NCI-H526 treated with DMSO at 0.1 percent for 48 hours (cell line): ENCODE data around the gene ACE.

Experiments
- DNase-seq: peaks from one replicate; lab custom pipeline; 2025; lab: John Stamatoyannopoulos, UW

The ACE gene

GRCh38 chr17:63537991-63538692, 61.3 kb downstream of the ACE start:
- no peak for DNase-seq

DNA sequence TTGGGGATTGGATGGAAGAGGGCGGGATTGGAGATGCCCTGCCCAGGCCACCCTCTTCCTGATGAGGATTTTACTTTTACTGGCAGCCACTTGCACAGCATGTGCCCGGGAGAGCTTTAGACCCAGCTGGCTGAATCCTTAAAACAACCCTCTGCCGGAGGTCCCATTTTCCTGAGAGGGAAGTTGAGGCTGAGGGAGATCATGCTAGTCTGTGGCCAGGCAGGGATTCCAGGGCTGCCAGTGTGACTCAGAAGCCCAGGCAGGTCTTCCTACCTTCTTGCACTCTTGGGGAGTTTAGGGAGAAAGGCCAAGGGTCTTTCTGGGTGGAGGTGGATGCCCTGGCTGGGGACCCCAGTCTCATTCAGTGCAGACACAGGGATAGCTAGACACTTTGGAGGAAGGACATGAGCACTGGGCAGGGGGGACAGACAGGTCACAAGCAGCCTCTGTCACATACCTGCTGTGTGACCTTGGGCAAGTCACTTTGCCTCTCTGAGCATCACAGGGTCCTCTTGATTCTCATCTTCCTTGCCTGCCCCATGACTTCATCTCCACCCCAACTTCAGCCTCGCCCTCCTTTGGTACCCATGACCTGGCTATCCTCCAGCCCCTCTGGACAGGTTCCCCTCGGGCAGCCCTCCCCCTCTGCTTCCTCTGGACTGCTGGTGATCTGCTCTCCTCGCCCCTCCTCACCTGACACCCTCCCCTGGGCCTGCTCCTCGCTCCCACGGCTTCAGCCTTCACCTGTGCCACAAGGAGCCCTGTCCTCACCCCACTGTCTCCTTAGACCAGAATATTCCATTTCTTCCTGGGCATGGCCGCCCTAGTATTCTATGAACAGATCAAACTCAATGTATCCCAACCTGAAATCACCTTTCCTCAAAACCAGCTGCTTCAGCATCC, 62.1 kb downstream of the ACE start:
- DNase-seq, result no peak

GRCh38 chr17:63540590-63540989, 63.7 kb downstream of the ACE start:
- no peak for DNase-seq

DNA sequence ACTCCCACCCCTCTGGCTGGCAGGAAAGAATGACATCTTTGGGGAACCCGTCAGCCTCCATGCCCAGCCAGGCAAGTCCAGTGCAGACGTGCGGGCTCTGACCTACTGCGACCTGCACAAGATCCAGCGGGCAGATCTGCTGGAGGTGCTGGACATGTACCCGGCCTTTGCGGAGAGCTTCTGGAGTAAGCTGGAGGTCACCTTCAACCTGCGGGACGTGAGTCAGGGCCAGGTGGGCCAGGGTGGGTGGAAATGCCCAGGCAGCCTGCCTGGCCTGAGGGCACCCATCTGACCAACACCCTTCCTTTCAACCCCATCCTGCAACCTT, 65.3 kb downstream of the ACE start:
- DNase-seq, result no peak

- DNase-seq, result no peak
Measured at GRCh38 chr17:63542942-63543821, 66.3 kb downstream of the ACE start.

- no peak for DNase-seq
Measured at GRCh38 chr17:63543822-63544420, 67.1 kb downstream of the ACE start.

DNA sequence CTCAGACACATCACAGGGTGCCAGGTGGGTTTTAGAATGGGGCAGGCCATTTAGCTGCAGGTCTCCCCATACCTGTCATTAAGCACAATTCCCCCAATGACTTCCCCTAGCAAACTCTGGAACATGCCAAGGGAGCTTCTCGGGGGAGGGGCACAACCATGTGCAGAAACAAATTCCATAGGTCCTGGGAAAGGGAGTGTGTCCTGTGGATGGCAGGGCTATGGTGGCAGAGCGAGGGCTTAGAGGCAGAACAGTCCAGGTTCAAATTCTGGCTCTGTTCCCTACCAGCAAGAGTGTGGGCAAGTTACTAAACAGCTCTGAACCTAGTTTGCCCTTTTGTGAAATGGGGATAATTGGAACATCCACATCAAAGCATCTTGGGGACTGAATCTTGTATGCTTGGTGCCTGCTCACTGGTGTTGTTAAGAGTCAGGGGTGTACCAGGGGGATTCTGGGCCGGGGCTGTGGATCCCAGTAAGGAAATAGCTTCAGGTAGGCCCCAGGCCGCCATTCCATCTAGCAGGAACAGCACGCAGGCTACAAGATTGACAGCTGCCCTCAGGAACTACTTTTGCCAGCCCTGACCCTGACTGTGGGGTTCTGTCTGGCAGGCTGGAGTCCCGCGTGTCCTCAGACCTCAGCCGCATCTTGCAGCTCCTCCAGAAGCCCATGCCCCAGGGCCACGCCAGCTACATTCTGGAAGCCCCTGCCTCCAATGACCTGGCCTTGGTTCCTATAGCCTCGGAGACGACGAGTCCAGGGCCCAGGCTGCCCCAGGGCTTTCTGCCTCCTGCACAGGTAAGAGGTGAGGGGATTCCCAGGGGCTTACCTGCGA, 67.8 kb downstream of the ACE start:
- no peak for DNase-seq

GRCh38 chr17:63546308-63547082, 69.6 kb downstream of the ACE start:
- no peak for DNase-seq

DNA sequence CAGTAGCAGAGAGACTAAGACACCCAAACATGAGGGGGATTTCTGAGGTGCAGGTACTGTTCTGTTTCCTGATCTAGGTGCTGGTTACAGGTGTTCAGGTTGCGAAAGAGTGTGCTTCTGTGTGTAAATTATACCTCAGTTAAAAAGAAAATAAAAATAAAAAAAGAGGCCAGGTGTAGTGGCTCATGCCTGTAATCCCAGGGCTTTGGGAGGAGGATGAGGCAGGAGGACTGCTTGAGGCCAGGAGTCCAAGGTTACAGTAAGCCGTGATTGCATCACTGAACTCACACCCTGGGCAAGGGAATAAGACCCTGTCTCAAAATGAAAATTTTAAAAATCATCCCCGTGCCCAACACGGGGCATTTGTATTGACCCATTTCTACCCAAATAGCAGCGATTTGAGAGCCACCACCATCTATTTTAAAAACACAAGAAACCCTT, 70.2 kb downstream of the ACE start:
- DNase-seq, result no peak
